H9 (cell line): ENCODE results near the gene KISS1R. TPM values are rescaled to one million over a fixed set of nuclear protein-coding genes. Genes with fewer than 3 reads are reported as not detected.

Source experiments
- DNase-seq: peaks from one replicate; pipeline ENCODE4 v3.0.0-alpha.2; 2017
- H2AFZ ChIP-seq: one replicate; pipeline ENCODE4 v1.6.1; 2013; ENCODE audit warnings: mild to moderate bottlenecking, low read length, control low read depth, moderate library complexity
- H2AK5ac ChIP-seq: 2 replicates; pipeline ENCODE4 v1.6.1; 2013; ENCODE audit warnings: low read length, control low read depth, mixed read lengths; ENCODE audit not compliant: insufficient read length
- H2BK120ac ChIP-seq: one replicate; pipeline ENCODE4 v1.6.1; 2013; ENCODE audit warnings: low read depth, mild to moderate bottlenecking, low read length, control low read depth, inconsistent platforms; ENCODE audit not compliant: poor library complexity, severe bottlenecking
- H2BK12ac ChIP-seq: 2 replicates; pipeline ENCODE4 v1.6.1; 2013; ENCODE audit warnings: low read length, control low read depth, mixed read lengths, low read depth; ENCODE audit not compliant: insufficient read length
- H2BK15ac ChIP-seq: 2 replicates; pipeline ENCODE4 v1.6.1; 2013; ENCODE audit warnings: low read depth, low read length, control low read depth
- H2BK20ac ChIP-seq: one replicate; pipeline ENCODE4 v1.6.1; 2013; ENCODE audit warnings: low read depth, mild to moderate bottlenecking, low read length, control low read depth, inconsistent platforms; ENCODE audit not compliant: poor library complexity, severe bottlenecking
- H2BK5ac ChIP-seq: 2 replicates; pipeline ENCODE4 v1.6.1; 2013; ENCODE audit warnings: low read length, control low read depth, mixed read lengths; ENCODE audit not compliant: insufficient read length
- H3K14ac ChIP-seq: 2 replicates; pipeline ENCODE4 v1.6.1; 2013; ENCODE audit warnings: low read length, control low read depth; ENCODE audit not compliant: insufficient read depth
- H3K18ac ChIP-seq: 2 replicates; pipeline ENCODE4 v1.6.1; 2013; ENCODE audit warnings: low read depth, mild to moderate bottlenecking, mixed read lengths, low read length, control low read depth; ENCODE audit not compliant: insufficient read length
- H3K23ac ChIP-seq: 2 replicates; pipeline ENCODE4 v1.6.1; 2013; ENCODE audit warnings: low read length, control low read depth, mixed read lengths, low read depth; ENCODE audit not compliant: insufficient read length
- H3K23me2 ChIP-seq: 2 replicates; pipeline ENCODE4 v1.6.1; 2013; ENCODE audit warnings: low read depth, mild to moderate bottlenecking, mixed read lengths, low read length, control low read depth; ENCODE audit not compliant: insufficient read length, poor library complexity, severe bottlenecking
- H3K27ac ChIP-seq: 2 replicates; pipeline ENCODE4 v1.5.1; 2013; ENCODE audit warnings: low read length, control low read depth, mixed read lengths, low read depth; ENCODE audit not compliant: insufficient read length
- H3K27me3 ChIP-seq: 2 replicates; pipeline ENCODE4 v1.6.1; 2013; ENCODE audit warnings: low read length, control low read depth, inconsistent platforms; ENCODE audit not compliant: insufficient read depth
- H3K4ac ChIP-seq: 2 replicates; pipeline ENCODE4 v1.6.1; 2013; ENCODE audit warnings: low read depth, mild to moderate bottlenecking, control low read depth, inconsistent platforms, low read length, moderate library complexity
- H3K4me1 ChIP-seq: 2 replicates; pipeline ENCODE4 v1.6.1; 2013; ENCODE audit warnings: low read length, control low read depth, inconsistent platforms; ENCODE audit not compliant: insufficient read depth
- H3K4me2 ChIP-seq: 2 replicates; pipeline ENCODE4 v1.6.1; 2013; ENCODE audit warnings: low read length, control low read depth, mixed read lengths; ENCODE audit not compliant: insufficient read length, insufficient read depth
- H3K56ac ChIP-seq: 2 replicates; pipeline ENCODE4 v1.6.1; 2013; ENCODE audit warnings: low read depth, mild to moderate bottlenecking, mixed read lengths, low read length, control low read depth; ENCODE audit not compliant: insufficient read length
- H3K79me1 ChIP-seq: 2 replicates; pipeline ENCODE4 v1.6.1; 2013; ENCODE audit warnings: low read depth, mild to moderate bottlenecking, moderate library complexity, low read length, control low read depth, inconsistent platforms; ENCODE audit not compliant: insufficient read depth, poor library complexity, severe bottlenecking
- H3K79me2 ChIP-seq: 2 replicates; pipeline ENCODE4 v1.6.1; 2013; ENCODE audit warnings: low read length, control low read depth, inconsistent platforms; ENCODE audit not compliant: insufficient read depth
- H3K9ac ChIP-seq: 2 replicates; pipeline ENCODE4 v1.6.1; 2013; ENCODE audit warnings: low read length, control low read depth, mixed read lengths; ENCODE audit not compliant: insufficient read length; ENCODE audit errors: extremely low read depth
- H3K9me3 ChIP-seq: one replicate; pipeline ENCODE4 v1.6.1; 2013; ENCODE audit warnings: low read depth, low read length, inconsistent platforms; ENCODE audit not compliant: control insufficient read depth
- H3T11ph ChIP-seq: one replicate; pipeline ENCODE4 v1.6.1; 2013; ENCODE audit warnings: mild to moderate bottlenecking, low read length, control low read depth, inconsistent platforms
- H4K20me1 ChIP-seq: one replicate; pipeline ENCODE4 v1.6.1; 2013; ENCODE audit not compliant: control insufficient read depth, insufficient read length, insufficient read depth
- H4K5ac ChIP-seq: 2 replicates; pipeline ENCODE4 v1.6.1; 2013; ENCODE audit warnings: low read depth, mild to moderate bottlenecking, mixed read lengths, low read length, control low read depth; ENCODE audit not compliant: insufficient read length
- H4K8ac ChIP-seq: replicated peaks from 2 replicates; pipeline ENCODE4 v1.6.1; 2013; ENCODE audit warnings: low read length, control low read depth, mixed read lengths, low read depth; ENCODE audit not compliant: insufficient read length
- H4K91ac ChIP-seq: 2 replicates; pipeline ENCODE4 v1.6.1; 2013; ENCODE audit warnings: low read depth, mild to moderate bottlenecking, moderate library complexity, mixed read lengths, low read length, control low read depth; ENCODE audit not compliant: insufficient read length
- H3K27ac Mint-ChIP-seq, 3 experiments: 2 replicates in 2 of 3; 3 replicates in 1 of 3; pipeline ENCODE4 v1.8.0; 2020 to 2021; ENCODE audit warnings: mixed read lengths in 3 of 3, mild to moderate bottlenecking in 1 of 3, moderate library complexity in 1 of 3
- H3K27me3 Mint-ChIP-seq: 2 replicates; pipeline ENCODE4 v1.8.0; 2021; ENCODE audit warnings: low read depth, mild to moderate bottlenecking, moderate library complexity, mixed read lengths
- H3K36me3 Mint-ChIP-seq, 3 experiments: 2 replicates in 2 of 3; 3 replicates in 1 of 3; pipeline ENCODE4 v1.8.0; 2020 to 2021; ENCODE audit warnings: low read depth in 3 of 3, mixed read lengths in 3 of 3; ENCODE audit not compliant: insufficient read depth in 1 of 3
- H3K4me1 Mint-ChIP-seq, 2 experiments: 2 replicates each; pipeline ENCODE4 v1.8.0; 2020; ENCODE audit warnings: mixed read lengths in 2 of 2
- H3K4me3 Mint-ChIP-seq, 2 experiments: 2 replicates in 1 of 2; 3 replicates in 1 of 2; pipeline ENCODE4 v1.8.0; 2020 to 2021; ENCODE audit warnings: mild to moderate bottlenecking in 2 of 2, mixed read lengths in 2 of 2, moderate library complexity in 1 of 2
- H3K9me3 Mint-ChIP-seq, 2 experiments: 2 replicates in 1 of 2; 3 replicates in 1 of 2; pipeline ENCODE4 v1.8.0; 2020; ENCODE audit warnings: mild to moderate bottlenecking in 2 of 2, mixed read lengths in 2 of 2, moderate library complexity in 1 of 2
- WGBS: extraction: QIAGEN DNeasy Blood & Tissue Kit; methylation state at CpG from one replicate; pipeline ENCODE4 v1.1.7; 2013; ENCODE audit warnings: missing lambda C conversion rate, low lambda C conversion rate, mixed read lengths; ENCODE audit not compliant: insufficient read length; ENCODE audit errors: extremely low coverage; 5-methylcytosine and 5-hydroxymethylcytosine counted together
- total RNA-seq: library from RNA; stranded (reverse); gene quantifications from 2 replicates; pipeline ENCODE4 v1.2.1, GENCODE V29; 2021
- TF ChIP-seq, protein P1 (sequence below): fragments of 200-600 bp; sonication (generic); conservative IDR thresholded peaks from 3 replicates; pipeline ENCODE4 v1.8.0; 2021; ENCODE audit warnings: antibody characterized with exemption, mild to moderate bottlenecking

KISS1R gene
- total RNA-seq, 1 experiment from 2014 or later, result 3.3 TPM

DNA sequence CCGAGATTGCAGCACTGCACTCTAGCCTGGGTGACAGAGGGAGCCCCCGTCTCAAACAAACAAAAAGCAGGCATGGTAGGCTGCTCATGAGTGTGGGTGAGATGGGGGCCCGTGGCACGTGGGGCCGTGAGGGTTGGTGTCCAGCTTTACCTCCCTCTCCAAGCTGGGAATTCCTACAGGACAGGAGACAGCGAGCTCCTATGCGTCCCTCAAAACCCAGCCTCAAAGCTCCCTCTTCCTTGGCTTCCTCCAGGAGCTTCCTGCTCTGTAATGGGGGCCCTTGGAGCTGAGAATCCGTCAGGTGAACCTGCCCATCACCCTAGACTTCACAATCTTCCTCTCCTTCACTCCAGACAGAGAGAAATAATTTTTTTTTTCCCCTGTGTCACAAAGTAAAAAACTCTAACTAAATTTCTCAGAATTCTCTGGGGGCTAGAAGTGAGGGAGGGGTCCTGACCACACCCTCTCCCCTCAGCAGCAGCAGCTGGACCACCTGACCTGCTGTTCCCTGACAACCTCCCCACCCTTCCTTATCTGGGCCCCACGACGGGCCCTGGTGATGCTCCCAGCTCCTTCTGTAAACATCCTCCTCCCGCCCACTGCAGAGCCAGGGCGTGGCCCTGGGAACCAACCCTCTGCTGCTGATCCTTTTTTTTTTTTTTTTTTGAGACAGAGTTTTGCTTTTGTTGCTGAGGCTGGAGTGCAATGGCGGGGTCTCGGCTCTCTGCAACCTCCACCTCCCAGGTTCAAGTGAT lies 44.9 kb downstream of the KISS1R start:
- H2BK20ac ChIP-seq, result no peak overlapping the region
- H2BK120ac ChIP-seq, result no peak overlapping the region
- H3K4me1 Mint-ChIP-seq, result peaks cover 4 to 31% of the 10 kb centered on the region in 2 experiments
- no peaks in the 10 kb centered on the region for H3K23me2 ChIP-seq
- H3K23ac ChIP-seq, result no peak overlapping the region
- H3K36me3 Mint-ChIP-seq, result peaks cover 28 to 58% (median 47%) of the 10 kb centered on the region in 3 experiments
- no peak overlapping the region for H3K9ac ChIP-seq
- no peak overlapping the region for H3T11ph ChIP-seq
- H3K4ac ChIP-seq, result no peak overlapping the region
- TF ChIP-seq, protein P1, sequence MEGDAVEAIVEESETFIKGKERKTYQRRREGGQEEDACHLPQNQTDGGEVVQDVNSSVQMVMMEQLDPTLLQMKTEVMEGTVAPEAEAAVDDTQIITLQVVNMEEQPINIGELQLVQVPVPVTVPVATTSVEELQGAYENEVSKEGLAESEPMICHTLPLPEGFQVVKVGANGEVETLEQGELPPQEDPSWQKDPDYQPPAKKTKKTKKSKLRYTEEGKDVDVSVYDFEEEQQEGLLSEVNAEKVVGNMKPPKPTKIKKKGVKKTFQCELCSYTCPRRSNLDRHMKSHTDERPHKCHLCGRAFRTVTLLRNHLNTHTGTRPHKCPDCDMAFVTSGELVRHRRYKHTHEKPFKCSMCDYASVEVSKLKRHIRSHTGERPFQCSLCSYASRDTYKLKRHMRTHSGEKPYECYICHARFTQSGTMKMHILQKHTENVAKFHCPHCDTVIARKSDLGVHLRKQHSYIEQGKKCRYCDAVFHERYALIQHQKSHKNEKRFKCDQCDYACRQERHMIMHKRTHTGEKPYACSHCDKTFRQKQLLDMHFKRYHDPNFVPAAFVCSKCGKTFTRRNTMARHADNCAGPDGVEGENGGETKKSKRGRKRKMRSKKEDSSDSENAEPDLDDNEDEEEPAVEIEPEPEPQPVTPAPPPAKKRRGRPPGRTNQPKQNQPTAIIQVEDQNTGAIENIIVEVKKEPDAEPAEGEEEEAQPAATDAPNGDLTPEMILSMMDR, result no peak
- no peak overlapping the region for H4K91ac ChIP-seq
- no peak overlapping the region for H2AK5ac ChIP-seq
- peak overlapping the region in 2 of 3 experiments; percentile 25 to 40; a peak in 2 of 7 replicates for H3K27ac Mint-ChIP-seq
- no peaks in the 10 kb centered on the region for H3K79me1 ChIP-seq
- H3K9me3 ChIP-seq, result no peaks in the 10 kb centered on the region
- no peak overlapping the region for H2BK12ac ChIP-seq
- no CpG with 5 or more reads among the region's 14 CpGs for WGBS
- H3K4me3 Mint-ChIP-seq, result no peak overlapping the region; a peak in 1 of 5 replicates
- no peaks in the 10 kb centered on the region for H3K79me2 ChIP-seq
- DNase-seq, result no peak
- no peak overlapping the region for H4K5ac ChIP-seq
- no peak overlapping the region for H2BK5ac ChIP-seq
- no peak overlapping the region for H3K14ac ChIP-seq
- H2AFZ ChIP-seq, result no peak overlapping the region
- no peak overlapping the region for H2BK15ac ChIP-seq
- no peak overlapping the region for H3K27ac ChIP-seq
- H3K56ac ChIP-seq, result no peak overlapping the region
- no peaks in the 10 kb centered on the region for H4K20me1 ChIP-seq
- H3K9me3 Mint-ChIP-seq, result peaks cover 2 to 4% of the 10 kb centered on the region in 2 experiments; a peak in 3 of 5 replicates
- no peak overlapping the region for H4K8ac ChIP-seq
- no peaks in the 10 kb centered on the region for H3K27me3 ChIP-seq
- no peak overlapping the region for H3K18ac ChIP-seq
- H3K27me3 Mint-ChIP-seq, result no peaks in the 10 kb centered on the region
- no peaks in the 10 kb centered on the region for H3K4me1 ChIP-seq
- no peak overlapping the region for H3K4me2 ChIP-seq
